HepG2 (cell line): ENCODE data around the gene DNAL4. TPM values are rescaled to one million over a fixed set of nuclear protein-coding genes. Genes with fewer than 3 reads are reported as not detected.

Experiments
- BORCS8-MEF2B ChIP-seq: sonication (generic); formaldehyde crosslinking; IDR thresholded peaks from 2 replicates; pipeline ENCODE4 v1.8.0; 2022; ENCODE audit warnings: mild to moderate bottlenecking, missing genetic modification reagents
- GTF3A ChIP-seq: sonication (generic); formaldehyde crosslinking; conservative IDR thresholded peaks from 2 replicates; pipeline ENCODE4 v1.4.0; 2020; ENCODE audit warnings: mild to moderate bottlenecking, missing genetic modification reagents
- HOXA5 ChIP-seq: sonication (generic); formaldehyde crosslinking; IDR thresholded peaks from 2 replicates; pipeline ENCODE4 v1.4.0; 2020; ENCODE audit warnings: missing genetic modification reagents
- KLF9 ChIP-seq: IDR thresholded peaks from 2 replicates; pipeline ENCODE4 v1.6.1; 2016; ENCODE audit warnings: low read depth
- NR2C2 ChIP-seq: sonication (generic); formaldehyde crosslinking; IDR thresholded peaks from 2 replicates; pipeline ENCODE4 v1.4.0; 2020; ENCODE audit warnings: missing genetic modification reagents, mild to moderate bottlenecking, moderate library complexity, borderline replicate concordance
- RBM22 ChIP-seq: fragments of 200-400 bp; formaldehyde crosslinking; optimal IDR thresholded peaks from 2 replicates; pipeline ENCODE3; 2017; ENCODE audit warnings: mild to moderate bottlenecking, low read length, moderate library complexity
- SYNCRIP ChIP-seq: fragments of 200-400 bp; formaldehyde crosslinking; IDR thresholded peaks from 2 replicates; pipeline ENCODE4 v1.6.1; 2018; ENCODE audit warnings: mild to moderate bottlenecking, low read depth, low read length; ENCODE audit not compliant: insufficient read depth
- ZNF17 ChIP-seq: sonication (generic); formaldehyde crosslinking; IDR thresholded peaks from 2 replicates; pipeline ENCODE4 v1.5.0; 2020; ENCODE audit warnings: mild to moderate bottlenecking, missing genetic modification reagents
- ZNF326 ChIP-seq: sonication (generic); formaldehyde crosslinking; IDR thresholded peaks from 2 replicates; pipeline ENCODE4 v1.4.0; 2020; ENCODE audit warnings: missing genetic modification reagents, borderline replicate concordance
- ZNF343 ChIP-seq: sonication (generic); formaldehyde crosslinking; IDR thresholded peaks from 2 replicates; pipeline ENCODE4 v1.4.0; 2020; ENCODE audit warnings: mild to moderate bottlenecking, missing genetic modification reagents
- ZNF572 ChIP-seq: sonication (generic); formaldehyde crosslinking; IDR thresholded peaks from 2 replicates; pipeline ENCODE4 v1.5.1; 2020; ENCODE audit warnings: mild to moderate bottlenecking, missing genetic modification reagents
- ZNF7 ChIP-seq: IDR thresholded peaks from 2 replicates; pipeline ENCODE4 v1.6.1; 2016; ENCODE audit warnings: missing biosample characterization, missing genetic modification reagents
- ZNF850 ChIP-seq: sonication (generic); formaldehyde crosslinking; conservative IDR thresholded peaks from 2 replicates; pipeline ENCODE4 v1.9.0; 2021; ENCODE audit warnings: mild to moderate bottlenecking, missing genetic modification reagents
- polyA plus RNA-seq, 8 experiments: library from polyadenylated mRNA; depleted of rRNA in 3 of 8; stranded (reverse) in 7 of 8; unstranded in 1 of 8; fragments of >200 nt; fragmentation: Illumina TruSeq in 4 of 8; extraction: Trizol in 4 of 8; gene quantifications; 2 replicates each; pipeline versions ENCODE4 v1.2.1 to v1.2.3, GENCODE V29; 2011 to 2016; ENCODE audit warnings: low read depth in 4 of 8, missing spikeins in 1 of 8, mixed read lengths in 1 of 8; ENCODE audit not compliant: insufficient read depth in 1 of 8
- total RNA-seq, 5 experiments: library from RNA; depleted of rRNA; stranded (reverse); fragments of >200 nt; fragmentation: Illumina TruSeq; extraction: Trizol; gene quantifications; 2 replicates each; pipeline ENCODE4 v1.2.3, GENCODE V29; 2016; ENCODE audit warnings: low read depth in 1 of 5
- TF ChIP-seq, protein P1 (sequence below): sonication (generic); formaldehyde crosslinking; IDR thresholded peaks from 2 replicates; pipeline ENCODE4 v1.5.1; 2020; ENCODE audit warnings: mild to moderate bottlenecking, moderate library complexity, missing genetic modification reagents
- TF ChIP-seq, protein P2 (sequence below): sonication (generic); formaldehyde crosslinking; IDR thresholded peaks from 2 replicates; pipeline ENCODE4 v1.9.0; 2022; ENCODE audit warnings: low read depth, missing genetic modification reagents
- TF ChIP-seq, protein P3 (sequence below): sonication (generic); formaldehyde crosslinking; IDR thresholded peaks from 2 replicates; pipeline ENCODE4 v1.9.0; 2021; ENCODE audit warnings: missing genetic modification reagents, mild to moderate bottlenecking, borderline replicate concordance
- TF ChIP-seq, protein P4 (sequence below): sonication (generic); formaldehyde crosslinking; IDR thresholded peaks from 2 replicates; pipeline ENCODE4 v1.4.0; 2020; ENCODE audit warnings: mild to moderate bottlenecking, missing genetic modification reagents
- TF ChIP-seq, protein P5 (sequence below): sonication (generic); formaldehyde crosslinking; IDR thresholded peaks from 2 replicates; pipeline ENCODE4 v1.8.0; 2022; ENCODE audit warnings: missing genetic modification reagents, mild to moderate bottlenecking, borderline replicate concordance
- TF ChIP-seq, protein P6 (sequence below): sonication (generic); formaldehyde crosslinking; IDR thresholded peaks from 2 replicates; pipeline ENCODE4 v1.4.0; 2020; ENCODE audit warnings: mild to moderate bottlenecking, missing genetic modification reagents

Gene DNAL4
- total and polyA plus RNA-seq, 2 of the 13 experiments (the other 11 are each of a cell fraction or from before 2014, with no cell fraction given) = 8.0 to 10.7 TPM

DNA sequence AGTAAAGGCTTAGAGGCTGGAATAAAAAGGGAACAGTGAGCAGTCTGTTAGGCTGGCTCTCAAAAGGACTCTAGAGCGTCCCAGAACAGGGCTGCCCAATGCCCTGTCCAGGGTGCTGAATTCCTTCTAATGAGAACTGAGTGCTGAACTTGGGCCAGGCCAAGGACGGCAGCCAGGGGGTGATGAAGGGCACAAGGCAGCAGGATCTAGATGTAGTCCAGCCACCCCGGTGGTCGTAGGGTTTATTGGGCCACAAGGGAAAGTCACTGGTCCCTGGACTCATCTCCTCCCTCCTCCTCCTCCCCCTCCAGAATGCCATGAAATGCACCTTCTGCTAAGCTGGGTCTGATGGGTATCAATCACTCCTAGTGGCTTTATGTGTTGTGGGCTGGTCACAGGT is 30.6 kb upstream of the DNAL4 start (continued):
- TF ChIP-seq, protein P1, sequence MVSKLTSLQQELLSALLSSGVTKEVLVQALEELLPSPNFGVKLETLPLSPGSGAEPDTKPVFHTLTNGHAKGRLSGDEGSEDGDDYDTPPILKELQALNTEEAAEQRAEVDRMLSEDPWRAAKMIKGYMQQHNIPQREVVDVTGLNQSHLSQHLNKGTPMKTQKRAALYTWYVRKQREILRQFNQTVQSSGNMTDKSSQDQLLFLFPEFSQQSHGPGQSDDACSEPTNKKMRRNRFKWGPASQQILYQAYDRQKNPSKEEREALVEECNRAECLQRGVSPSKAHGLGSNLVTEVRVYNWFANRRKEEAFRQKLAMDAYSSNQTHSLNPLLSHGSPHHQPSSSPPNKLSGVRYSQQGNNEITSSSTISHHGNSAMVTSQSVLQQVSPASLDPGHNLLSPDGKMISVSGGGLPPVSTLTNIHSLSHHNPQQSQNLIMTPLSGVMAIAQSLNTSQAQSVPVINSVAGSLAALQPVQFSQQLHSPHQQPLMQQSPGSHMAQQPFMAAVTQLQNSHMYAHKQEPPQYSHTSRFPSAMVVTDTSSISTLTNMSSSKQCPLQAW (CRISPR knock-in tag) = no peak
- TF ChIP-seq RBM22 (no peak), GTF3A (CRISPR knock-in tag) (no peak), ZNF7 (CRISPR knock-in tag) (0 out of 2 replicates have a peak, but pooled peaks have one; percentile 34), ZNF572 (CRISPR knock-in tag) (no peak), KLF9 (CRISPR knock-in tag) (peak; percentile 73; the same call in 1 of the 2 replicates), BORCS8-MEF2B (CRISPR knock-in tag) (peak; percentile 77), NR2C2 (CRISPR knock-in tag) (no peak), ZNF850 (CRISPR knock-in tag) (no peak), ZNF343 (no peak), ZNF326 (CRISPR knock-in tag) (no peak), SYNCRIP (no peak), ZNF17 (CRISPR knock-in tag) (no peak), HOXA5 (CRISPR knock-in tag) (peak; percentile 92)
- TF ChIP-seq, protein P2, sequence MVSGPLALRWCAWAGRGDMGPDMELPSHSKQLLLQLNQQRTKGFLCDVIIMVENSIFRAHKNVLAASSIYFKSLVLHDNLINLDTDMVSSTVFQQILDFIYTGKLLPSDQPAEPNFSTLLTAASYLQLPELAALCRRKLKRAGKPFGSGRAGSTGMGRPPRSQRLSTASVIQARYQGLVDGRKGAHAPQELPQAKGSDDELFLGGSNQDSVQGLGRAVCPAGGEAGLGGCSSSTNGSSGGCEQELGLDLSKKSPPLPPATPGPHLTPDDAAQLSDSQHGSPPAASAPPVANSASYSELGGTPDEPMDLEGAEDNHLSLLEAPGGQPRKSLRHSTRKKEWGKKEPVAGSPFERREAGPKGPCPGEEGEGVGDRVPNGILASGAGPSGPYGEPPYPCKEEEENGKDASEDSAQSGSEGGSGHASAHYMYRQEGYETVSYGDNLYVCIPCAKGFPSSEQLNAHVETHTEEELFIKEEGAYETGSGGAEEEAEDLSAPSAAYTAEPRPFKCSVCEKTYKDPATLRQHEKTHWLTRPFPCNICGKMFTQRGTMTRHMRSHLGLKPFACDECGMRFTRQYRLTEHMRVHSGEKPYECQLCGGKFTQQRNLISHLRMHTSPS (CRISPR knock-in tag) = no peak
- TF ChIP-seq, protein P3, sequence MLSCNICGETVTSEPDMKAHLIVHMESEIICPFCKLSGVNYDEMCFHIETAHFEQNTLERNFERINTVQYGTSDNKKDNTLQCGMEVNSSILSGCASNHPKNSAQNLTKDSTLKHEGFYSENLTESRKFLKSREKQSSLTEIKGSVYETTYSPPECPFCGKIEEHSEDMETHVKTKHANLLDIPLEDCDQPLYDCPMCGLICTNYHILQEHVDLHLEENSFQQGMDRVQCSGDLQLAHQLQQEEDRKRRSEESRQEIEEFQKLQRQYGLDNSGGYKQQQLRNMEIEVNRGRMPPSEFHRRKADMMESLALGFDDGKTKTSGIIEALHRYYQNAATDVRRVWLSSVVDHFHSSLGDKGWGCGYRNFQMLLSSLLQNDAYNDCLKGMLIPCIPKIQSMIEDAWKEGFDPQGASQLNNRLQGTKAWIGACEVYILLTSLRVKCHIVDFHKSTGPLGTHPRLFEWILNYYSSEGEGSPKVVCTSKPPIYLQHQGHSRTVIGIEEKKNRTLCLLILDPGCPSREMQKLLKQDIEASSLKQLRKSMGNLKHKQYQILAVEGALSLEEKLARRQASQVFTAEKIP (CRISPR knock-in tag) = no peak
- TF ChIP-seq, protein P4, sequence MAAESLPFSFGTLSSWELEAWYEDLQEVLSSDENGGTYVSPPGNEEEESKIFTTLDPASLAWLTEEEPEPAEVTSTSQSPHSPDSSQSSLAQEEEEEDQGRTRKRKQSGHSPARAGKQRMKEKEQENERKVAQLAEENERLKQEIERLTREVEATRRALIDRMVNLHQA (CRISPR knock-in tag) = no peak
- TF ChIP-seq, protein P5, sequence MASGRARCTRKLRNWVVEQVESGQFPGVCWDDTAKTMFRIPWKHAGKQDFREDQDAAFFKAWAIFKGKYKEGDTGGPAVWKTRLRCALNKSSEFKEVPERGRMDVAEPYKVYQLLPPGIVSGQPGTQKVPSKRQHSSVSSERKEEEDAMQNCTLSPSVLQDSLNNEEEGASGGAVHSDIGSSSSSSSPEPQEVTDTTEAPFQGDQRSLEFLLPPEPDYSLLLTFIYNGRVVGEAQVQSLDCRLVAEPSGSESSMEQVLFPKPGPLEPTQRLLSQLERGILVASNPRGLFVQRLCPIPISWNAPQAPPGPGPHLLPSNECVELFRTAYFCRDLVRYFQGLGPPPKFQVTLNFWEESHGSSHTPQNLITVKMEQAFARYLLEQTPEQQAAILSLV = peak; percentile 52; the same call in 1 of the 2 replicates
- TF ChIP-seq, protein P6, sequence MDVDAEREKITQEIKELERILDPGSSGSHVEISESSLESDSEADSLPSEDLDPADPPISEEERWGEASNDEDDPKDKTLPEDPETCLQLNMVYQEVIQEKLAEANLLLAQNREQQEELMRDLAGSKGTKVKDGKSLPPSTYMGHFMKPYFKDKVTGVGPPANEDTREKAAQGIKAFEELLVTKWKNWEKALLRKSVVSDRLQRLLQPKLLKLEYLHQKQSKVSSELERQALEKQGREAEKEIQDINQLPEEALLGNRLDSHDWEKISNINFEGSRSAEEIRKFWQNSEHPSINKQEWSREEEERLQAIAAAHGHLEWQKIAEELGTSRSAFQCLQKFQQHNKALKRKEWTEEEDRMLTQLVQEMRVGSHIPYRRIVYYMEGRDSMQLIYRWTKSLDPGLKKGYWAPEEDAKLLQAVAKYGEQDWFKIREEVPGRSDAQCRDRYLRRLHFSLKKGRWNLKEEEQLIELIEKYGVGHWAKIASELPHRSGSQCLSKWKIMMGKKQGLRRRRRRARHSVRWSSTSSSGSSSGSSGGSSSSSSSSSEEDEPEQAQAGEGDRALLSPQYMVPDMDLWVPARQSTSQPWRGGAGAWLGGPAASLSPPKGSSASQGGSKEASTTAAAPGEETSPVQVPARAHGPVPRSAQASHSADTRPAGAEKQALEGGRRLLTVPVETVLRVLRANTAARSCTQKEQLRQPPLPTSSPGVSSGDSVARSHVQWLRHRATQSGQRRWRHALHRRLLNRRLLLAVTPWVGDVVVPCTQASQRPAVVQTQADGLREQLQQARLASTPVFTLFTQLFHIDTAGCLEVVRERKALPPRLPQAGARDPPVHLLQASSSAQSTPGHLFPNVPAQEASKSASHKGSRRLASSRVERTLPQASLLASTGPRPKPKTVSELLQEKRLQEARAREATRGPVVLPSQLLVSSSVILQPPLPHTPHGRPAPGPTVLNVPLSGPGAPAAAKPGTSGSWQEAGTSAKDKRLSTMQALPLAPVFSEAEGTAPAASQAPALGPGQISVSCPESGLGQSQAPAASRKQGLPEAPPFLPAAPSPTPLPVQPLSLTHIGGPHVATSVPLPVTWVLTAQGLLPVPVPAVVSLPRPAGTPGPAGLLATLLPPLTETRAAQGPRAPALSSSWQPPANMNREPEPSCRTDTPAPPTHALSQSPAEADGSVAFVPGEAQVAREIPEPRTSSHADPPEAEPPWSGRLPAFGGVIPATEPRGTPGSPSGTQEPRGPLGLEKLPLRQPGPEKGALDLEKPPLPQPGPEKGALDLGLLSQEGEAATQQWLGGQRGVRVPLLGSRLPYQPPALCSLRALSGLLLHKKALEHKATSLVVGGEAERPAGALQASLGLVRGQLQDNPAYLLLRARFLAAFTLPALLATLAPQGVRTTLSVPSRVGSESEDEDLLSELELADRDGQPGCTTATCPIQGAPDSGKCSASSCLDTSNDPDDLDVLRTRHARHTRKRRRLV = no peak
